GM18951 (cell line): ENCODE measurements around the gene TARBP1.

Experiments
- POLR2A ChIP-seq: IDR thresholded peaks from 4 replicates; pipeline ENCODE4 v1.6.1; 2011; ENCODE audit warnings: mild to moderate bottlenecking; ENCODE audit not compliant: insufficient read length, insufficient read depth; ENCODE audit errors: extremely low read depth
- in situ Hi-C: fragments of 300-500 bp; cut with MboI; formaldehyde crosslinking; loops from one replicate; pipeline ENCODE4 v1.12.0; 2022; ENCODE audit warnings: low sequenced_read_pairs, mixed read lengths, inconsistent platforms; ENCODE audit not compliant: unreplicated experiment

TARBP1 gene

GRCh38 chr1:234517110-234517802 is 38.3 kb upstream of the TARBP1 start:
- in situ Hi-C loops, result no loop called here
- no peak for TF ChIP-seq POLR2A

GRCh38 chr1:234515821-234516241 is 36.9 kb upstream of the TARBP1 start:
- in situ Hi-C loops, result no loop called here
- no peak for TF ChIP-seq POLR2A

GRCh38 chr1:234515411-234515810 is 36.4 kb upstream of the TARBP1 start:
- in situ Hi-C loops, result no loop called here
- TF ChIP-seq POLR2A, result no peak

DNA sequence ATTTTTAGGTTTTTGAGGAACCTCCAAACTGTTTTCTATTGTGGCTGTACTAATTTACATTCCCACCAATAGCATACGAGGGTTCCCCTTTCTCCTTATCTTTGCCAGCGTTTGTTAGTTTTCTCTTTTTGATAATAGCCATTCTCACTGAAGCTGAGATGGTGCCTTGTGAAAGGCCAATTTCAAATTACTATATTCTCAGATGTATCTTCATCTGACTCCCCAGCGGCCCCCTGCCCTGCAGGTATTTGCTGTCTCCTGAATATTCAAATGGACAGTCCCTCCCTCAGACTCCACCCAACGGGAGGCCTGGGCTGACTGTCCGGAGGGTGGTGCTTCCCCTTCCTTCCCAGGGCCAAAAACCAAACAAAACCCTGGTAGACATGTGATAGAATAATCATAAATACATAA is 33.5 kb upstream of the TARBP1 start:
- in situ Hi-C loops, result no loop called here
- no peak for TF ChIP-seq POLR2A

DNA sequence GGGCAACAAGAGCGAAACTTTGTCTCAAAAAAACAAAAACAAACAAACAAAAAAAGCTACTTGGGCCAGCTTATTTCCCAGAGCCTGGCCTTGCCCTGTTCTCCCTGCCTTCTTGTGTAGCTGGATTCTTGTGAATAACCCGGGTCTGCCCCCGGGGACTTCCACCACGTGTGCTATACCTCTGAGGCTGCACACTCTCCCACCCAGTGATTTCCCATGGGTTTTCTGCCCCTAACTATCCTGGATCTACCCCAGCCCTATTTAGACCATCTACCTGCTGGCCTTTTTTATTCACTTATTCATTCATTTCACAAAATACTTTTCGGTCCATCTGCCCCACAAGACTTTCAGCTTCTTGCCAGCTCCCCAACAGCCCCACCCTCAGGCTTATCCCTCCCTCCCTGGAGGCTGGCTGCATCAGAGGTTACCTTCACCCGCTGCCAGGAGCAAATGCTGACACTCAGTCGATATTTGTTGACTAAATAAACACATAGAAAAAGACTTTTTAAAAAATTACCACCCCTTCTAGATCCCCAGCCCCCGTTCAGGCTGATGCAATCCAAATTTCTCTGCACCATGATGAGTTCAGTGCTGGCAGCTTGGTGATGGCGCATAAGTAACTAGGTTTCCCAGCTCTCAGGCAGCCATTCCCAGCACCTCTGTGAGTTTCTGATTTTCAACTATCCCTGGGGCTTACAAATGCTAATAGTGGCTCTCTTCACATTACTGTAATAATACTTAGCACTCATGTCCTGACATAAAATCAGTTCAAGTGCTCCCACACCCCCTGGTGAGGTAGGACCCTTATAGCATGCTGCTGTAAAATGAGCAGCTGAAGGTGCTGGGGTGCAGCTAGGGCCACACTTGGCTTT is 30.7 kb upstream of the TARBP1 start:
- no peak for TF ChIP-seq POLR2A
- in situ Hi-C loops, result no loop called here

DNA sequence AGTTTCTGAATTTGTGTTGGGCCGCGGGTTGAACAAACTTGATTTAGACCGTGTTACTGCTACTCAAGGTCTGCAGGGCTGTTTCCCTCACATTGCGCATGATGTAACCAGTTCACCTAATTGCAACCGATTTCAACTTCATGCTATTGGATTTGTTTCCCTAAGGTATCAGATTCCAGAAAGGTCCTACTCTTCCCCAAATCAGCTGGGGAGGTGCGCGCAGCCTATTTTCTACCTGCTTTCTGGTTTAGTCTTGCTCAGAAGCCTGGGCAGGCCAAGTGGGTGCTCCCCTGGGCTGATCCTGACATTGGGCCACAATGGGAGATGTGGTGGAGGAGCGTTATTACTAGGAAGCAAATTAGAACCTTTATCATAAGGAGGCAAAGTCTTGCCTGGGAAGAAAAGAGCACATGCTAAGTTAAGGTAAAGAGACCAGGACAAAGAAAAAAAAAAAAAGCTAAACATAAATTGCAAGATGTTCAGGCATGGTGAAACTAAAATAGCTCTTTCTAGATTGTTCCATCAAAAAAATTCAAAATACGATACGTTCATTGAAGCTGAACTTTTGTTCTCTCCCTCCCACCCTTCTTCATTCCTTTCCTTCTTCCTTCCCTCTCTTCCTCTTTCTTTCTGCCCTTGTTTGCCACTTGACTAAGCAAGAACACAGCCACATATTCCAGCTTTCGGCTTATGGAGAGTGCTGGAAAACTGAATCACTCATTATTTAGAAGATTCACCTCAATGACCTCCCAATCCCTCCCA is 28.8 kb upstream of the TARBP1 start:
- TF ChIP-seq POLR2A, result no peak

GRCh38 chr1:234507089-234507488 is 28.1 kb upstream of the TARBP1 start:
- no peak for TF ChIP-seq POLR2A
- in situ Hi-C loops, result no loop called here

More for the DNA sequence above, 28.8 kb upstream of the TARBP1 start:
- in situ Hi-C loops, result no loop called here

DNA sequence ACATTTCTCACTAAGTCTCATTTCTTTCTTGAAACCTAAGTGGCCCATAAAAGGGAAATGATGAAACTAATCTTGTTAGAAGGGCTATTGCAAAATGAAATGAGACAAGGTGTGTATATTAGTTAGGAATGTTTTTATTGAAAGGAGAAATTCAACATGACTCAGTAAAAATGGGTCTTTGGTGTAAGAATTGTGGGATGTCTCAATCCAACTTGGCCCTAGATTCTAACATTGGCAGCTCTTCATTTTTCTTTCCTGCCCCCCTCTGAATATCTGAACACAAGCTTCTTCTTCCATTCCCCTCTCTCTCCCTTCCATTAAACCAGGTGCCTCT is 26.8 kb upstream of the TARBP1 start:
- no peak for TF ChIP-seq POLR2A
- in situ Hi-C loops, result no loop called here

DNA sequence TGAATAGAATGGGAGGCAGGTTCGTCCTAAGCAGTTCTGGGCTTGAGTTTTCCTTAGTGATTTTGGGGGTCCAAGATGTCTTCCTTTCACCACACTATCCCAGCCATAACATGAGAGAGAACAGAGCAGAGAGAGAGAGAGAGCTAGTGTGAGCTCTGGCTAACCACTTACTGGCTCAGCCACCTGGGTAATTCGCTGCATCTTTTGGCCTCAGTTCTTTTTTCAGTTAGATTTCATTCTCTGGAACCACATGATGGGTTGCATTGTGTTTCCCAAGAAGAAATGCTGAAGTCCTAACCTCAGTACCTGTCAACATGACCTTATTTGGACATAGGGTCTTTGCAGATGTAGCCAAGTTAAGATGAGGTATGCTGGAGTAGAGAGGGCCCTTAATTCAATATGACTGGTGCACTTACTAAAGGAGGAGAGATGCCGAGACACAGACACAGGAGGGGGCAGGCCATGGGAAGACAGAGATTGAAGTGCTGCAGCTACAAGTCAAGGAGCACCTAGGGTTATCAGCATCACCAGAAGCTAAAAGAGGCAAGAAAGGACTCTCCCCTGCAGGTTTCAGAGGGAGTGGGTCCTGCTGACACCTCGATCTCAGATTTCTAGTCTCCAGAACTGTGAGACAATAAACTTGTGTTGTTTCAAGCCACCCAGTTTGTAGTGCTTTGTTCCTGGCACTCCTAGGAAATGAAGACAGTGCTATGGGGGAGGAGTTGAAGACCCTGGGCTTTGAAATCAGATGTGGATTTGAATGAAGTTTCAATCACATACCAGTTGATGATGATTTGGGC is 26.2 kb upstream of the TARBP1 start:
- in situ Hi-C loops, result loop anchor here (5.0 kb wide), 2 partner anchors 92 to 577 kb away; no protein-coding TSS in a partner anchor
- TF ChIP-seq POLR2A, result no peak

DNA sequence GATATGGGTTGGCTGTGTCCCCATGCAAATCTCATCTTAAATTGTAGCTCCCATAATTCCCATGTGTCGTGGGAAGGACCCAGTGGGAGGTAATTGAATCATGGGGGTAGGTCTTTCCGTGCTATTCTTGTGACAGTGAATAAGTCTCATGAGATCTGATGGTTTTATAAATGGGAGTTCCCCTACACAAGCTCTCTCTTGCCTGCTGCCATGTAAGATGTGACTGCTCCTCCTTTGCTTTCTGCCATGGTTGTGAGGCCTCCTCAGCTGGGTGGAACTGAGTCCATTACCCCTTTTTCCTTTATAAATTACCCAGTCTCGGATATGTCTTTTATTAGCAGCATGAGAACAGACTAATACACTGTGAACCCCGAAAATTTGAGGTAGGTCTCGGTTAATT is 25.3 kb upstream of the TARBP1 start:
- in situ Hi-C loops, result loop anchor here (5.0 kb wide), 2 partner anchors 93 to 578 kb away; no protein-coding TSS in a partner anchor

DNA sequence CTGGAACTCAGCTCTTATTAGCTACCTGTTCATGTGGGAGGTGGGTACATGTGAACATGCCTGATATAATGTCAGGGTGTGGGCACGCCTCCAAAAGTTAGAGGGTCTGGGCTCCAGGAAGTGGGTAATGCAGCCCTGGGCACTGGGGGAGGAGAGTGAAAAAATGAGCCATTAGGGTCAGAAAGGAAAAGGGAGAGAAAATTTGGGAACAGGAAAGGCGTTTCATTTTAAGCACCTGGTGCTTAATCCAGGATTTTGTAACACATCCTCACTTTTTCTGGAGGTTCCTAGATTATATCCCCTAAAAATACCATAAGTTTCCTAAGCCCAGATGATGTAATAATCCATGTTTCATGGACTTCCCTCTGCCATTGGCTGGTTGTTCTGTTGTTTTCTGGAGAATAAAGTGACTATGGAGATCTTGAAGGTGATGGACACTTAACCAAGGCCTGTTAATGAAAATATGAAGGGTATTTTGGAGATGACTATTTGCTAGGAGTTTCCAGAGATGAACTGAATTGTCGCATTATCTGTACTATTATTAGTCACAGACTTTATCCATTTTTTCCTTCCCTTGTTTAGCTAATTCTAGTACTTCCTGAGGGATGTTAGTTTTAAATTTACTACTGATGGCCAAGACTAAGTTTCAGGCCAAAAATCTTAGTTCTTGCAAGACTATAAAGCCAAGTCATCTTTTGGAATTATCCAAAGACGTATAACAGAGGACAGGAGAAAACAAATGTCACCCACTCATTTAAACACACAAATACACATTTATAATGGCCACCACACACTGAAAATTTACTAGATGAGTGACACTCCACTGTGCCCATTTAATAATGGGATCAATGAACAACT is 24.4 kb upstream of the TARBP1 start:
- TF ChIP-seq POLR2A, result no peak
- in situ Hi-C loops, result loop anchor here (5.0 kb wide), 2 partner anchors 94 to 579 kb away; no protein-coding TSS in a partner anchor

DNA sequence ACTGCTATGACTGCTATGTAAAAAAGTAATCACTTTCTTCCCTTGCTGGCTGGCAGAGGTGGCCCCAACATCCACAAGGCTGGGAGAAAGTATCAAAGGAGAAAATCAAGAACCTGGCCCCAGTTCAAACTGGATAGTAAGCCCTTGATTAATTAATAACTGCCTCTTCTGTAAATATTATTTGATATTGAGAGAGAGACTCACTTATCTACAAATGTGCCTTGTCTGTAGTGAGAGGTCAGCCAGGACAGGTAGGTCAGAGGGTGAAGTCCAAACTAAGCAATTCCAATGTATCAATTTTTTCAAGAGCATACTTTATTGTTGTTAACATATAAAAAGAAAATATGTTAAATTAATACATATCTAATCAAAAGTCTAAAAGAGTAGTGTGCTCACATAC is 23.8 kb upstream of the TARBP1 start:
- TF ChIP-seq POLR2A, result no peak
- in situ Hi-C loops, result loop anchor here (5.0 kb wide), 2 partner anchors 95 to 580 kb away; no protein-coding TSS in a partner anchor
